ENCODE measurements around the gene ZNF813.
"Not testable (repeated sequence)": the region's sequence is repeated elsewhere in the genome, so short reads cannot be mapped to it uniquely, and the experiment has no call there.

Gene ZNF813

GRCh38 chr19:53467485-53468262 is at the start of gene ZNF813:
TSS of gene ZNF813 (plus strand) at chr19:53467733. CDS start at chr19:53483823, 16,090 bp downstream.
- peak; percentile 91 for DNase-seq

- not testable (repeated sequence) for DNase-seq
Observed at GRCh38 chr19:53420520-53421315, 46.8 kb upstream of the ZNF813 start.

GRCh38 chr19:53422551-53422950 is 45.0 kb upstream of the ZNF813 start:
- peak; percentile 55 for DNase-seq

GRCh38 chr19:53423074-53423473 is 44.5 kb upstream of the ZNF813 start:
- peak; percentile 74 for DNase-seq

GRCh38 chr19:53423680-53424079 is 43.9 kb upstream of the ZNF813 start:
- peak; percentile 43 for DNase-seq

GRCh38 chr19:53424968-53425597 is 42.5 kb upstream of the ZNF813 start:
- peak; percentile 80 for DNase-seq

- DNase-seq = peak; percentile 98
Observed at GRCh38 chr19:53431399-53432087, 36.0 kb upstream of the ZNF813 start, which contains the start of gene ZNF761. TSS of gene ZNF761 (plus strand) at chr19:53431984. CDS start at chr19:53447269, 15,285 bp downstream.

GRCh38 chr19:53432088-53432661 is 35.4 kb upstream of the ZNF813 start:
- peak; percentile 37 for DNase-seq

- not testable (repeated sequence) for DNase-seq
Observed at GRCh38 chr19:53443809-53444208, 23.7 kb upstream of the ZNF813 start.

GRCh38 chr19:53447196-53447595 is 20.3 kb upstream of the ZNF813 start:
- DNase-seq = not testable (repeated sequence)

GRCh38 chr19:53455828-53456227 is 11.7 kb upstream of the ZNF813 start:
- DNase-seq = no peak

GRCh38 chr19:53460131-53460721 is 7.3 kb upstream of the ZNF813 start:
- not testable (repeated sequence) for DNase-seq

GRCh38 chr19:53461866-53462265 is 5.7 kb upstream of the ZNF813 start:
- DNase-seq = no peak

- DNase-seq = no peak
Observed at GRCh38 chr19:53462861-53463260, 4.7 kb upstream of the ZNF813 start.

- peak; percentile 16 for DNase-seq
Observed at GRCh38 chr19:53463263-53463662, 4.3 kb upstream of the ZNF813 start.

GRCh38 chr19:53466726-53467484 is 628 bp upstream of the ZNF813 start:
- peak; percentile 59 for DNase-seq

GRCh38 chr19:53468628-53469027 is 1.1 kb downstream of the ZNF813 start:
- DNase-seq = not testable (repeated sequence)

- DNase-seq = no peak
Observed at GRCh38 chr19:53471916-53472315, 4.4 kb downstream of the ZNF813 start.

GRCh38 chr19:53474832-53475231 is 7.3 kb downstream of the ZNF813 start:
- DNase-seq = not testable (repeated sequence)

- not testable (repeated sequence) for DNase-seq
Observed at GRCh38 chr19:53475470-53475869, 7.9 kb downstream of the ZNF813 start.

- not testable (repeated sequence) for DNase-seq
Observed at GRCh38 chr19:53483751-53484150, 16.2 kb downstream of the ZNF813 start.

Data from NCI-H146 (cell line).